NCI-H128 (cell line): ENCODE data around the gene PHLPP1.

ENCODE experiments used
- DNase-seq: peaks from one replicate; lab custom pipeline; 2025; ENCODE audit not compliant: unreplicated experiment; lab: John Stamatoyannopoulos, UW

Gene PHLPP1

DNA sequence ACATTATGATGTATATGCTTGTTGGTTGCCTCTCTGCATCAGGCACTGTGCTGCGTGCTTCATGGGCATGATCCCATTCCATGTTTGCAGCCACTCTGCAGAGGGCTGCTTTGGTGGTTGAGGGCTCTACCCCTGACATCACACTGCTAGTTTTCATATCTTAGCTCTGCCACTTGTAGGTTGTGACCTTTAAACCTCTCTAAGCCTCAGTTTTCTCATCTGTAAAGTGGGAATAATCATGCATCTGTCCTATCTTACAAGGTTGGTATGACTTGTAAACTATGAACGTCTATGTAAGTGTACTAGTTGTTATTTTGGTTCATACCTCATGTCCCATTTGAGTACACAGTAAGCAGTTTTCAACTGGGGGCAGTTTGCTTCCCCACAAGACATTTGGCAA is 260.4 kb downstream of the PHLPP1 start:
- DNase-seq = no peak

DNA sequence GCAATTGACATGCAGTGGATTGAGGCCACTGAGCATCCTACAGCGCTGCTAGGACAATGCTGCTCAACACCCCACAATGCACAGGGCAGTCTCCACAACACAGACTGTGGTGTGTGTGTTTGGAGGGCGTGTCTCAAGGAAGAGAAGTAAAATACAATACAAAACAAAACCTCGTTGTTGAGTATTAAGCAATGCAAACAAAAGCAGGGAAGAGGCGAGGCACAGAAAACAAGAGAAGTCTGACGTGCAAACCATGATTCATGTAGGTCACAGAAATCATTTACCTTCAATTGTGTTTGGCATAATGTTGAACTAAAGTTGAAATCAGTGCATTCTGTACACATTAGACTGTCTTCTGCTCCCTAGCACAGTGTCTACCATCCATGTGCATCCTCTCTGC is 260.9 kb downstream of the PHLPP1 start:
- DNase-seq = no peak

DNA sequence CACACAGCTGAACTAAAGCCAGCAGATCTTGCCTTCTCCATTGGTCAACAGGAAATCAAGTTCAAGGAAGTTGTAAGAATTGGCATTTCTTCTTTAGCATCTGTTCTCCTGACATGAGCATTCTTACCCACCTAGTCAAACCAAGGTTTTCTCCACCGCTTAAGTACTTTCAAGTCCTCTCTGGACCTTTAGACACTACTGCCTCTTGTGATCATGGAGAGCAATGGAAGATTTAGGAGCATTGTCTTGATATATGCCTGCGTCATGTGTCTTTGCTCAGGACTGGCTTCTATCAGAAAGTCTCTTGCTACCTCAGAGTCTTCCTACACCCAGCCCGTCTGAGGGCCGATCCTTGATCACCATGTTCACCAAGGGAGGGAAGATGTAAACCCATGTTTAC is 262.2 kb downstream of the PHLPP1 start:
- no peak for DNase-seq

DNA sequence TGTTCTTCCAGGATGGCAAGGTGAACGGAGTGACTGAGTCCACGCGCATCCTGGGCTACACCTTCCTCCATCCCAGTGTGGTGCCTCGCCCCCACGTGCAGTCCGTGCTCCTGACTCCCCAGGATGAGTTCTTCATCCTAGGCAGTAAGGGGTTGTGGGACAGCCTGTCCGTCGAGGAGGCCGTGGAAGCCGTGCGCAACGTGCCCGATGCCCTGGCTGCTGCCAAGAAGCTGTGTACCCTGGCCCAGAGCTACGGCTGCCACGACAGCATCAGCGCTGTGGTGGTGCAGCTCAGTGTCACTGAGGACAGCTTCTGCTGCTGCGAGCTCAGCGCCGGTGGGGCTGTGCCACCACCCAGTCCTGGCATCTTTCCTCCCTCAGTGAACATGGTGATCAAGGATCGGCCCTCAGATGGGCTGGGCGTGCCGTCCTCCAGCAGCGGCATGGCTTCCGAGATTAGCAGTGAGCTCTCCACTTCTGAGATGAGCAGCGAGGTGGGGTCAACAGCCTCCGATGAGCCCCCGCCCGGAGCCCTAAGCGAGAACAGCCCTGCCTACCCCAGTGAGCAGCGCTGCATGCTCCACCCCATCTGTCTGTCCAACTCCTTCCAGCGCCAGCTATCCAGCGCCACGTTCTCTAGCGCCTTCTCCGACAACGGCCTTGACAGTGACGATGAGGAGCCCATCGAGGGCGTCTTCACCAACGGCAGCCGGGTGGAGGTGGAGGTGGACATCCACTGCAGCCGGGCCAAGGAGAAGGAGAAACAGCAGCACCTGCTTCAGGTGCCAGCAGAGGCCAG is 263.1 kb downstream of the PHLPP1 start:
- DNase-seq = no peak

DNA sequence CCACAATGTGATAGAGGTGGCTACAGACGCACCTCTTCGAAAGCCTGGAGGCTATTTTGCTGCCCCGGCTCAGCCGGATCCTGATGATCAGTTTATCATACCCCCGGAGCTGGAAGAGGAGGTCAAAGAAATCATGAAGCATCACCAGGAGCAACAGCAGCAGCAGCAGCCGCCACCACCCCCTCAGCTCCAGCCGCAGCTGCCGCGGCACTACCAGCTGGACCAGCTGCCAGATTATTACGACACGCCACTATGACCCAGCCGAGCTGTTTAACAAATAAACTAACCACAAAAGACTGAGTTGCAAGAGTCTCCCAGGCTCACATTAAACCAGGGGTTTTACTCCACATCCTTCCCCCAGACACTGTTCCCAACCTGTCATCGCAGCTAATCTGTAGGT is 263.8 kb downstream of the PHLPP1 start:
- DNase-seq = no peak

DNA sequence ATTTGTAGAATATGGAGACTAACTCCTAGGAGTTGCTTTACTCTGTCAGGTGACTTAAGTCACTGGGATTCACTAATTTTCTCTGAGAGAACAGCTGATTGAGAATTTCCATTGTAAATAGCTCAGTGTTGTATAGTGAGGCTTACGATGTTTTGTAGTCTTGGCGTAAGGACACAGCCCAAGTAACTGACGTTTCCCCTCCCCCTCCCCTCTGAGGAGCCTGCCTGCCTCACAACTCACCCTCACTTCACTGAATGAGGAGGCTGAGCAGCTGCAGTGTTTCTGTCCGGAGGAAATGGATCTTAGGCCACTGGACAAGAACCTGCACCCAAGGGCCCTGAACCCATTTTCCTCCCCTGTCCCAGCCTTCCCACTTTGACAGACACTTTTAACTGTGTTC is 264.6 kb downstream of the PHLPP1 start:
- DNase-seq = no peak

DNA sequence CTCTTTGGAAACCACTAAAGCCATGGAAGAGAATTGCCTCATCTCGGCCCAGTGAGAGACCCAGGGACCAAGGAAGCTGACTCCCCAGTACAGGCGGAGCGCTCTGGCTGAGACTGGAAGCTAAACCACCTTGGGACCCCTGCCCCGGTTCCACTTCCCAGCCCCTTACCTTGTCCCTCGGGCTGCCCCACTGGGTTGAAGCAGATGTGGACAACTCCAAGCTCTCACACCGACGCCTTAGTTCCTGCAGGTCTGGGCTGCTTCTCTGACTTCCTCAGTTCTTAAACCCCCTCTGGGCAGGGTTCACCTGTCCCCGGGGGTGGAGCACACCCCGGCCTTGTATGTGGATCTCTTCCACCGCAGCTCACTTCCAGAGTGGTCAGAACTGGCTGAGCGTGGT is 266.2 kb downstream of the PHLPP1 start:
- DNase-seq = no peak

DNA sequence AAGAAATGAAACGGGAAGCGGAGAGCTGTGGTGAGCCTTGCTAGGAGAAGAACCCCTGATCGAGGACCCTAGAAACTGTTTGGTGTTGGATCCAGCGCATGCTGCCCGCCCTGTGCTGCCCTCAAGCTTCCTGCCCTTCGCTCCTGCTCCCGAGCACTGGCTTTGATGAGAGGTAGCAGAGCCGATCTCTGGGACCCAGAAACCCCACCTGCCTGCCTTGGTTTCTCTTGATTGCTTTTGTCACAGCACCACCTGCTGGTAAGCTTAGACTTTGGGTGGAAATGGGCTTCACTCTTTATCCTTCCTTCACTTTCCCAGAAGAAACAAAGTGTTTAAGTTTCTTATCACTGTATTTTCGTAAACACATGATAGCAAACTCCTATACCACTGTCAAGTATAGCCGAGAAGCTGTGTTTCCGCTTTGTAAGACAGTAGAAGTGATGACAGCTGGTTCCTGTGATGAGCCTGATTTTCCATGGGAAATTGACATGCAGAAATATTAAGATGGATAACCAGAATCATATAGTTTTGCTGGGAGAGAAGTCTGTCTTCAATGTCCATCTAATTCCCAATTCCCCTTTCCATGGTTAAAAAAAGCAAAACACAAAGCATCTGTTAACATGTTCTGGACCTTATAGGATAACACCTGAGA is 267.4 kb downstream of the PHLPP1 start:
- DNase-seq = peak; percentile 53

DNA sequence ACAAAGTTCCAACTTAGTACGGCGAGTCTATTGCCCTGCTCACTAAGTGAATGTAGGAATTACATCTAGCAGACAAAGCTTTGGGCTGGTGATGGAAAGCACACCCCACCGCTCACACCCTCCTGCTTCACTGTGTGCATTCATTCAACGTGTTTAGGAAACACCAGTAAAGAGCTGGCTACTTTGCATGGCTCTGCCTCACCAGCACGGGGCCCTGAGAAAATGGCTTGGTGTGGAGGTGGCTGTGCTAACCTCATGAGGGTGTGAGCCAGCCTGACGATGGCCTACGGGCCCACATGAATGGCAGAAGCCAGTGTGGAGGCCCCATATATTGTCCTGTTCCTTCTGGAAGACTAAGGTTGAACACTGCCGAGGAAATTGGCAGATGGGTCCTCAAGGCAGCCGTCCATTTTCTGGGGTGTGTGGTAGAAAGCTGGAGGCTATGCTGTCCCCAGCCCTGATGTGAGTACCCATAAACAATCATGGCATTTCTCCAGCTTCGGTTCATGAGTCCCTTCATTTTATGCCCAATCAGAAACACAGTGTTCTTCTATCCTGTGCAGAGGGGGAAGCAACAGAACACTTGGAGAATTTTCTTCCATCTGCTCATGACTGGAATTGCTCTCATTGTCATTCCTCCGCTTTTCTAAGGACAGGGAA is 269.4 kb downstream of the PHLPP1 start:
- no peak for DNase-seq

DNA sequence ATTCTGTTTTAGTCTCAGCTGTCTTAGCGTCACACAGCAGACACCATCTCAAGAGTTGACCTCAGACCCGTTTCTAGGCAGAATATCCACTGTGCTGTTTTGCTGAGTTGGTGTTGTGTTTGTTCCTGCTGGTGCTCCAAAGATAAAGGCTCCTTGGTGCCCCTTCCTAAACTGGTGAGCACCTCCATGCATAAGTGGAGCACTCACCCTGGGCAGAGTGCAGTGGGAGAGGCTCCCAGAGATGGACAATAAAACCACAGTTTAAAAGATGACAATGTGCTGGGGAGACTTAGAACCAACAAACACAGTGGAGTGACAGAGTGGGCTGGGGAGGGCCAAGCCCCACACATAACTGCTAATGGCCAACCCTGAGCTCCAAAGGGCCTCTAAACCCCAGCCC is 271.1 kb downstream of the PHLPP1 start:
- no peak for DNase-seq

DNA sequence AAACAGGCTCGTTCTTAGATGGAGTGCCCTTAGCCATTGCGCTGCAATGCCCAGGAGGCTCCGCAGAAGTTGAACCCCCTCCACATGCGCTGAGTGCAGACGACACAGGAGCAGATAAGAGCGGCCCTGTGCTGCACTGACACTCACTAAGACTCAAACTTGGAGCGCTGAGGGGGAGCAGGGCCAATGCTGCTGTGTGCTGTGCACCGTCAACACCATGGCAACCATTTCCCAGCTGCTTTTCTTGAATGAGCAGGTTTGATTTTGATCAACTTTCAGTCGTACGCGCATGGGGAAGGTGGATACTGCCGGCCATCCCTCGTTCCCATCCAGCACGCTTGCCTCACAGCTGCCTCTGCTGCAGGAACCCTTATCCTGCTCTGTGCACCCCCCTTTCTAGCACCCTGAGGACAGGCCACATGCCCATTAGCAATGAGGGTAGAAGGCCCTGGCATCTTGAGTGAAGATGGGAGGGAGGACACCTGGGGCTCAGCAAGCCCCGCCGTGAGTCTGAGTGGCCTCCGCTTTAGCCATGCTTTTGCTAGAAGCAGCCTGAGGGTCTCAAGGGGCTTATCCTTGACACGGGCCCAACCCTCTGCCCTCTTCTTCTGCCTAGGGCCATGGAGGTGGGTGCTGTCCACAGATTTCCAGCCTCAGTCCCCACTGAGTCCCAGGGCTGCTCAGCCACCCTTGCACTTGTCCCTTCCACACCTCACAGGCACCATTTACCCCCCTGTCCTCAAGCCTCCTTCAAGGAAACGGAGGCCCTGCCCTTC is 271.9 kb downstream of the PHLPP1 start:
- DNase-seq = no peak

DNA sequence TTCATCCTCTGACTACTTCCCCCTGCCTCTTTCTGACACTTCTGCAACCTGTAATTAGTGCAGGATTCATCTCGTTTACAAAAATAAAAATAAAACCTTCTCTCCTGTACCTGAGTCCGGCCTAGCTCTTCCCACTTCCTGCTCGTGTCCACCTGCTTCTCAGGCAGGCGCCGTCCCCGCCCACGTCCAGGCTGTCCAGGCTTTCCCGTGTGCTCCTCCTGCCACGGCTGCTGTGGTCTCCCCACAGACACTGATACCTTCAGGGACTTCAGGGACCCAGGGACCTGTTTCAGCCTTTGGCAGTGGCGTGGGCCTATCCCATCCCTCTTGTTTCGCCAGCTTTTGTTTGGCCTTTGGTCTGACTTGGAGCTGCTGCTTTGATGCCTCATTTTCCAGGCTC is 272.5 kb downstream of the PHLPP1 start:
- DNase-seq = no peak

DNA sequence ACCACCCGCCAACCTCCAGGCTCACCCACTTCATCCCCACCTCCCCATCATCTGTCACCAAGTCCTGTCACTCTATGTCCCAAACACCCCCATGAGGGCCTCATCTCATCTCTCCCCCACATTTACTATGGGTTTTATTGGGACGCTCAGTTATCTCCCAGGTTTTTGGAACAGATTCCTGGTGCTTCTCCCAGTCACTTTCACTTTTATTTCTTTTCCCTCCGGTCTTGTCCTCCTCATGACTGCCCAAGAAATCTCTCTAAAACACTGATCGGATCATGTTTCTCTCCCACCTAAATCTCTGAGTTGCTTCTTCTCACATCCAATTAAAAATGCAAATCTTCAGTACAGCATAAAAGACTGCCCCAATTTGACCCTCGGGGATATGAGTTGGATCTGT is 273.1 kb downstream of the PHLPP1 start:
- DNase-seq = no peak

DNA sequence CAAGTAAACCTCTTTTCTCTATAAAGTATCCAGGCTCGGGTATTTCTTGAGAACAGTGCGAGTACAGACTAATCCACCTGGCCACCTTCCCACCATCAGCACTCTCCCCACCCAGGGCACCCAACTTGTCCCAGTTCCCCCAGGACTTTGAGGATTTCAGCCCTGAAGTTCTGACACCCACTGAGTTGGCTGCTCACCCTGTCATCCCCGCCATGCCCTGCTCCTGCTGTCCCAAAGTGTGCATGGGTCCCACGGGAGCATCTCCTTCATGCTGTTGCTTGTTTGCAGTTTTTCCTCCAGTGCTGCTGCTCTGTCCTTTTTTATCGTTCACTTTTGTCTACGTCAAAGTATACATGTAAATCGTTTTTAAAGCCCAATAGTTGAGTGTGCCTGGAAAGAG is 273.9 kb downstream of the PHLPP1 start:
- DNase-seq = no peak

DNA sequence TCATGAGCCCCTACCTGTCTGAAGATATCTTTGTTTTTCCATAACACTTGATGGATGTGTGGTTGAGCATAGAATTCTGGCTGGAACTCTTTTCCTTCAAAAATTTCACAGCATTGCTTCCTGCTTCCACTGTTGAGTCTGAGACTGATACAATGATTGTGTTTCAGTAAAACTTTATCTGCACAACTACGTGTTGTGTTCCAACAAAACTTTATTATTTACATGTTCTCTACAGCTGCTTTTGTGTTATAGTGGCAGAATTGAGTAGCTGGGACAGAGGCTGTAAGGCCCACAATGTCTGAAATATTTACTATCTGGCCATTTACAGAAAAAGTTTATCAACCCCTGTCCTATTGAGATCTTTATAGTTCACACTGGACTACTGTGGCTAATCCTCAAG is 275.3 kb downstream of the PHLPP1 start:
- DNase-seq = no peak

DNA sequence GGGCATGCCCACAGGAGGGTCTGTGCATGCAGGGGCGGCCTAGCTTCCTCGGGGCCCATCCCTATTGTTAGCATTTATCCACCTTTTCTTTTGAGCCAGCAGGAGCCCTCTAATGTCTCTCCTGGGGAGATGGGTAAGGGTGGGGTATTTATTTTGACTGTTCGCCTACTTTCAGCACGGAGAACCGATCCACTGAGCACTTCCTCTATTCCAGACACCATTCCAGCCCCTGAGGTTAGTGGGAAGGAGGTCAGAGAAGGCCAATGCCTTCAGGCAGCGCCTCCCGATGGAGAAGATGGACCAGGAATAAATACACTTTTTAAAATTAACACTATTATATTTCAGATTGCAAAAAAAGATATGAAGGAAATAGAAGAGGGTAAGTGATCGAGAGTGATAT is 276.0 kb downstream of the PHLPP1 start:
- DNase-seq = no peak

DNA sequence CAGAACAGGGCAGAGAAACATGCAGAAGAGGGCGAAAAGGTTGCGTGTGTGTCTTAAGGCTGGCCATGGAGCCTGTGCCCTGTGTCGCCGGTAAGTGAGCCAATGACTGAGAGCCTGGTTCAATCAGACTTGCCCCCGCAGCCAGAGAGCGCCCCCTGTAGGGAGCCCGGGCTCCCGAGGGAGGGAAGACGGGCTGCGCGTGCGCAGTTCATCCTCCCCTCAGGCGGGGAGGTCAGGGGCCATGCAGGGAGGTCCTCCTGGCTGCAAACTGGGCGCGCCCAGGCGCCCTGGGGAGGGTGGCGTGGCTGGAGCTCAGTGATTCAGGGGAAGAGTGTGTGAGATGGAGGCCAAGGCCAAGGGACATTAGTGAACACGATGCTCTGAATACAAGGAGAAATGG is 276.6 kb downstream of the PHLPP1 start:
- DNase-seq = no peak

DNA sequence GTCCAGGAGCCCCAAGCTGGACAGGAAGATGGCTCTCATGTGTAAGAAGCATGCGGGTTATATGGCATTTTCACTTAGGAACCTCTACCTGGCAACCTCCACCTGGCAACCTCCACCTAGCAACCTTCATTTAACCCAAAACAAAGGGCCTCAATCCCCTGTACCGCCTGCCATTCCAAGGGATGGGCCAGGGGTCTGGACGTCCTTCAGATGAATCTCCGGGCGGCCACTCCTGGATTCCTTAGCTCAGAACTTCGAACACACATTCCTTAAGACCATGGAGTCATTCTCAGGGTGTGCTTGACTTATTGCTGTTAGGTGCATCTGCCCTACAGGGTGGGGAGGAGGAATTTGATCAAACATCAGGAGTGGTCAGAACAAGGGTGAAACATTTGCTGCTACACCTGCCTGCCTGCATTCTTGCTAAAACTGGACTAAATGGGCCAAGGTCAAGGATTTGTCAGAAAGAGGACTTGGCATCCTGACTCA is 277.6 kb downstream of the PHLPP1 start:
- no peak for DNase-seq

DNA sequence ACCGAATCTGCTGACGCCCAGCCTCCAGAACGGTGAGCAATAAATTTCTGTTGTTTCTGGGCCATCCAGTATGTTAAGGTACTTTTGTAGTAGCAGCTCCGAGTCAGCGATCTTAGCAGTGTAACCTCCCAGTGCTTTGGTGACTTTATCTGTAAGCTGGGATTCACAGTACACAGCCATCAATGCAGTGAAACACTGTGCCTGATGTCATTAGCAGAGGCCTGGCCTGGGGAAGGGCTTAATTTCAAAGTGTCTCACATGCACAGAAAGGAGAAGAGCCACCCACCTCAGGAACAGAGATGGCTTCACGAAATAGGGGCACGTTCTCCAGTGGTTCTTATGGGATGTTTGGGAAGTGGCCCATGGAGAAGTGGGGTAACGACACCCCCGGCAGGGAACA is 281.2 kb downstream of the PHLPP1 start:
- DNase-seq = no peak

DNA sequence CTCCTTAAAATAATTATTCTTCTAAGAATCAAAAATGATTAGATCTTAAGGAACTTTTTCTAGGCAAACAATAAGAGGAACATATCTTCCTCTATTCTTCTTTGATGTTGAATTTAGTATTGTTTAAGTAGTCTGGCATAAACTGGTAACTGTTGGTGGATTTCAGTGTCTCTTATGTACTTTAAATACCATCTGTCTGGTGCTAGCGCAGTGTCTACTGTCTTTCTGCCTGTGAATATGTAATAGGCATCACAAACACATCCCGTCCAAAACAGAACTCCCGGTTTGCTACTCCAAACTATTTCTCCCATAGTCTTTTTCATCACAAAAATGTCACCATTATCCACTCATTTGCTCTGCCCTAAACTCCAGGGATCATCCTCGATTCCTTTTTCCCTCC is 281.7 kb downstream of the PHLPP1 start:
- DNase-seq = no peak

DNA sequence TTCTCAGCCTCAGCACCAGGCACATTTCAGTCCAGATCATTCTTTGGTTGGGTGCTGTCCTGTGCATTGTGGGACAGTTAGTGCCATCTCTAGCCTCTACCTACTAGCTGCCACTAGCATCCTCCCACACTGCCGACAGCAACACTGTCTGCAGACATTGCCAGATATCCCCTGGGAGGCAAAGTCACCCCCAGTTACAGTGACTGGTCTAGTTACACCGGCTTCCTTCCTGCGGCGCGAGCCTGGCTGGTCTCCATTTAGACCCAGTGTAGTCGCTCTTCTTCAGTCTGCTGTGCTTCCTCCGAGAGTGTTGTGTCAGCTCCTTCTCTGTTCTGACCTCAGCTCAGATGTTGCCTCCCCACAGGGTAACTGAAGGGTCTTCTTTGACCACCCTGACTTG is 283.1 kb downstream of the PHLPP1 start:
- no peak for DNase-seq
